Measurements from ENCODE around the gene SGK1. TPM values are rescaled to one million over a fixed set of nuclear protein-coding genes. Genes with fewer than 3 reads are reported as not detected.
"Not testable (repeated sequence)": the region's sequence is repeated elsewhere in the genome, so short reads cannot be mapped to it uniquely, and the experiment has no call there.

Gene SGK1
- polyA plus RNA-seq, 3 donors: 71.1 to 181 (median 110) TPM

DNA sequence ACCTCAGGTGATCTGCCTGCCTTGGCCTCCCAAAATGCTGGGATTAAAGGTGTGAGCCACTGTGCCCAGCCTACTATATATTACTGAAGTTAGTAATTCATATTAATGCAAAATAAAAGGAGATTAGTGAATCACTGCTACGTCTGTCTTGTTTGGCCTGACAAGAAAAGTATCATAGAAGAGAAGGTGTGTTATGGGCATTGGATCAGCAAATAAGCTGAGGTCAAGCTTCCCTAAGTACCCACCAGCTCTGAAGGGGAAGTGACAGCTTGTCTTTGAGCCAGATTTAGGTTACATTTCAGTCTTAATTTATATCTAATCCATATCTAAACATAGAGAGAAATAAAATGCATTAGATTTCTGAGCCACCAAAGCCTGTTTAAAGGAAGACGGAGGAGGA lies 7.1 kb downstream of the SGK1 start:
- 89 to 94% (median 92%) methylated on average over 2 of the region's 2 CpGs for WGBS, 3 donors
- no peak overlapping the region for H3K27ac ChIP-seq (ENCODE audit: low read depth, low read length)

DNA sequence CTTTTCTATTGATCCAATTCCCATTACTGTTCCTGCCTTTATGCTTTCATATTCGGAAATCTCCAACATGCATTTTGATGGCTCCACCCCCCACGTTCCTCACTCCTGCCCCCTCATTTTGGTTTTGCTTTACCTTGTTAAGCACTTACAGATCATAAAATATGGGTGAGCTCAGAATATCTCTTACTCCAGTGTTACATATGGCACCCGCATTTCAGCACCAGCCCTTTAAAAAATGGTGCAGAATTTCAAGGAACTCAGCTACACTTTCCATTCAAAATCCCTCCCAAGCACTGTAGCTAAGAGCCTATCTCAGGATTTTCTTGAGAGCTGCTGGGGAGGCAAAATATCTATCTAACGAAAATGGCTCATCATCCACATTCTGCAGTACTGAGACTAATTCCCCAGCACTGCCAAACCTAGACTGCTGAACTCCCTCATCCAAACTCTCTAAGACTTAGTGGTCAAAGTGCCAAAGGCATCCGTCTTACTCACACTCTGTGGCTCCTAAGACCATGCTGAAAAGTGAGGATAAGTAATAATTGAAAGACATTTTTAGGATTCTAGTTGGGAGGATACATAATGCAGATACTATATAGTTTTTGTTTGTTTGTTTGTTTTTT lies 7.8 kb downstream of the SGK1 start:
- H3K27ac ChIP-seq (ENCODE audit: low read depth, low read length): no peak overlapping the region
- 86 to 89% (median 86%) methylated on average over 5 of the region's 5 CpGs for WGBS, 3 donors

DNA sequence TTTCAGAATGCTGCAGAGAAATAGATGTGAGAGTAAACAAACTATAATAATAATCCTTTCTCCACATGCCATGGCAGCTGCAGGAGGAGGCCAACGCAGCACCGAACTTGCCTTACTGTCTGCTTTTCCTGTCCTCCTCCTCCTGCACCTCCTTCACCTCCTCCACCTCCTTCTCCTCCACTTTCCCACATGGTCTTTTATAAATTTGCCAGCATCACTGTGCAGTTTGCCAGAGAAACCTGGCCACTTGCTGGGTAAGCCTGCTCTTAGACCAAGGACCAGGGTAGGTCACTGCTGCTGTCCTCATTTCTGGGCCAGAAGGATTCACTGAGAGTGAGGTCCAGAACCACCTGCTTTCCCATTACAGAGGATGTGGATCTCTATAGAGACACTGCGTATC lies 8.7 kb downstream of the SGK1 start:
- no peak overlapping the region for H3K27ac ChIP-seq (ENCODE audit: low read depth, low read length)
- 73 to 91% (median 83%) methylated on average over 3 of the region's 3 CpGs for WGBS, 3 donors

DNA sequence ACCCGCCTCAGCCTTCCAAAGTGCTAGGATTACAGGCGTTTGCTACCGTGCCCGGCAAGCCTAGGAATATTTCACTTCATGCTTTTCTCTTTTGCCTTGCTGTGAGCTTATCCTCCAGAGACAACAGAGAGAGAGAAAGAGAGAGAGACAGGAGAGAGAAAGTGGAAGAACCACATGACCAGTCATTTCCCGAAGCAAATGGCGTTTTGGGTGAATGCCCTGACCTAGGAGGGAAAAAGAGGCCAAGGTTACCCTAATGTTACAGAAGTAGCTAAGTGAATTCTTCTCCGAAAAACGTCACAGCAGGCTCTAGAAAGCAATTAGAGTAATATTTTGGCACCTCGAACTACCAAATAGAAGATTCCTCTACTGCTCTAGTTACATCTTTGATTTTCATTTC lies 9.1 kb downstream of the SGK1 start:
- whole genome bisulfite sequencing, 3 donors: 70 to 78% (median 75%) methylated on average over 9 of the region's 9 CpGs
- no peak overlapping the region for H3K27ac ChIP-seq (ENCODE audit: low read depth, low read length)

DNA sequence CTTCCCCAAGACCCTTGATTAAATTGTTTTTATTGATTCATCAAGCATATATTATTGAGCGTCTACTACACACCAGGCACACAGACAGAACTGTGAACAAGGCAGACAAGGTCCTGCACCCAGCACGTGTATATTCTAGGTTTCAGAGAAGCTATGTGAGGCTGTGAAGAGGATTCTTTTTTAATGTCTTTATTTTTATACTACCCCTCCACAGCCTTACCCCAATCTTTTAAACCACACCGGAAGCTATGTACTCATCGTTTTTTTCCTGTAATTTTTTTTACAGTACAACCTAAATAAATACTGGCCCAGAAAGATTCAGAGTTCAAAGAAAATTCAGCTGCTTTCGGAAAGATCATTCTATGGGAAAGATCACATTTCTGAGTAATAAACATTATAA lies 10.0 kb downstream of the SGK1 start:
- WGBS, 3 donors: 77 to 88% (median 81%) methylated on average over 5 of the region's 5 CpGs
- no peak overlapping the region for H3K27ac ChIP-seq (ENCODE audit: low read depth, low read length)

DNA sequence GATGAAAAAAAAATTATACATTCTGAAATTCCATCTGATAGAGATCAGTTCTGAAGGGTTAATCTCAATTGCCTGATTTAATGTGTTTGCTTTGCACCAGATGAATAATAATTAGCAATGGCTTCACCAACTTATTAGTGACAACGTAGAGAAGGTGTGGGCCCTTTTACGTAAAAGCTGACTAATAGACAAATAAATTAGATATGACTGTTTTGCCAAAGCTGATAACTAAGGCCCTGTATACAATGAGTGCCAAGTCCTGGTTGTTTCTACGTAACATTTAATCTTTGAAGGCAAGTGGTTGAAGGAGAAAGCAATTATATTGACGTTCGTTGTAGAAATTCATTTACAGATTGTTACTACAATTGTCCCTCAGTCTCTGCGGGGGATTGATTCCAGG lies 10.8 kb downstream of the SGK1 start:
- WGBS, 3 donors: 38 to 93% (median 92%) methylated on average over 6 of the region's 6 CpGs
- H3K27ac ChIP-seq (ENCODE audit: low read depth, low read length): no peak overlapping the region

DNA sequence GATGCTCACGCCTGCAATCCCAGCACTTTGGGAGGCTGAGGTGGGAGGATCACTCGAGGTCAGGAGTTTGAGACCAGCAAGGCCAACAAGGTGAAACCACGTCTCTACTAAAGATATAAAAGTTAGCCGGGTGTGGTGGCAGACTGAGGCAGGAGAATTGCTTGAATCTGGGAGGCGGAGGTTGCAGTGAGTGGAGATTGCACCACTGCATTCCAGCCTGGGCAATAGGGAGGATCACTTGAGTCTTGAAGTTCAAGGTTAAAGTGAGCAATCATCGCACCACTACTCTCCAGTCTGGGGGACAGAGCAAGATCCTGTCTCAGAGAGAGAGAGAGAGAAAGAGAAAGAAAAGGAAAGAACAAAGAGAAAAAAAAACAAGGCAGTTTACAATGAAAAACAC lies 13.5 kb downstream of the SGK1 start:
- not testable (repeated sequence) for H3K27ac ChIP-seq (ENCODE audit: low read depth, low read length)
- 80 to 93% (median 85%) methylated on average over 6 of the region's 6 CpGs for WGBS, 3 donors

DNA sequence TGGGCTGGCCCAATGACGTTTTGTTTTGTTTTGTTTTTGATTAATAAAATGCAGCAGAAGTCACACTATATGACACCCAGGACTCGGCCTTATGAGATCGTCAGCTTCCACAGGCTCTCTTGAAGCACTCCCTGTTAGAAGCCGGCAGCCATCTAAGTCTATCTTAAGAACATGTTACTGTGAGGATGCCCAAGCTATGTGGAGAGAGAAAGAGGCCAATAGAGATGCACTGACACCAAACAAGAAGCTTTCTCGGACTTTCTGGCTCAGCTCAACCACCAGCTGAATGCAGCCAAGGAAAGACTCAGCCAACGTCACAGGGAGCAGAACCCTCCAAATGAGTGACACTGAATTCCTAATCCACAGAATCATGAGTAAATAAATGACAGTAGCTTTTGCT lies 14.0 kb downstream of the SGK1 start:
- 54 to 86% (median 75%) methylated on average over 6 of the region's 6 CpGs for WGBS, 3 donors
- no peak overlapping the region for H3K27ac ChIP-seq (ENCODE audit: low read depth, low read length)

DNA sequence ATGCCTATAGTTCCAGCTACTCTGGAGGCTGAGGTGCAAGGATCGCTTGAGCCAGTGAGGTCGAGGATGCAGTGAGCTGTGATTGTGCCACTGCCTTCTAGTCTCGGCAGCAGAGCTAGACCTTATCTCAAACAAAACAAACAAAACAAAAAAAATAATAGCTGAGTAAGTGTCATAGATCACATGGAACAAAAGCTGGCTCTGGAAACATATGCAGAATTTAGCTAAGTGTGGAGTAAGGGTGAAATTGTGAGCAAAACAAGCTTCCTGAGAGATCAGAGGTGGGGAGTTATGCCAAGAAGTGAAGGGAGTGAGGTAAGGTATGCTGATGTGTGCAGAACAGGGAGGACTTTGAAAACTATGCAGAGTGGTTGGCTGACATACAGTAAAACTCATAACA lies 18.7 kb downstream of the SGK1 start:
- WGBS, 3 donors: 33 to 73% (median 60%) methylated on average over 3 of the region's 3 CpGs
- H3K27ac ChIP-seq (ENCODE audit: low read depth, low read length): no peak overlapping the region

DNA sequence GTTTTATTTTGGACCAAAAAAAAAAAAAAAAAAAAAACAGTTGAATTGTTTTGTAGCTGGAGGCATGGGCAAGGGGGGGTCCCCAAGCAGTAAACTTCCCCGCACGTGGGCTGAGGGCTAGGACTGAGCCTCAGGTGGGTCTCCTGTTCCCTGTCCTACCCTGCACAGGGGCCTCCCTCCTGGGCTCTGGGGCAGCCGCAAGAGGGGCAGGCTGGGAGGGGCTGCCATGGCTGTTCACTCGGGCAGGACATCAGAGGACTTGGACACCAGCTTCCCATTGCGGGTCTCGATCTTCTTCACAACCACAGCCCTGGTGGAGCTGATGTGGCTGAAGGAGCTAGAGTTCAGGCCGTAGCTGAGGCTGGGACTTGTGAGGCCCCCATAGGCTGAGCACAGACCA lies 21.1 kb downstream of the SGK1 start:
- no peak overlapping the region for H3K27ac ChIP-seq (ENCODE audit: low read depth, low read length)
- WGBS, 3 donors: 93 to 96% (median 96%) methylated on average over 7 of the region's 7 CpGs

DNA sequence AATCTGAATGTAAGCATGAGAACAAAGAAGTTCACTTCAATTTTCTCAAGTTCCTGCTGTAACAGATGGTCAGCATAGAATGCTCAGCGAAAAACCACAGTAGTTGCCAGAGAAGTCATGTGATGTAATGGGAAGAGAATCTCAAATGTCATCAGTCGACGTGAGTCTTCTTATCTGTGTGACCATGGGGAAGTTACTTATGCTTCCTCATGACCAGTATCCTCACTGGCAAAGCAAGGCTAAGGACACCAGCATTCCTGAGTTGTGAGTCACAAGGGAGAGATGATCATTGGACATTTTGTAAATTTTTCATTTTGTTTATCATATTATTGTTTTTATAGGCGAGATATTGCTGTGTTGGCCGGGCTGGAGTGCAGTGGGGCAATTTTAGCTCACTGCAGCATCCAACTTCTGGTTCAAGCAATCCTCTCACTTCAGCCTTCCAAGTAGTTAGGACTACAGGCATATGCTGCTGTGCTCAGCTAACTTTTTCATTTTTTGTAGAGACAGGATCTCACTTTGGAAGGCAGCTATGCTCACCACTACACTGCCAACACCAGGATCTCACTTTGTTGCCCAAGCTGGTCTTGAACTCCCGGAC lies 21.9 kb downstream of the SGK1 start:
- WGBS, 3 donors: 27 to 64% (median 31%) methylated on average over 6 of the region's 6 CpGs
- H3K27ac ChIP-seq (ENCODE audit: low read depth, low read length): no peak overlapping the region

DNA sequence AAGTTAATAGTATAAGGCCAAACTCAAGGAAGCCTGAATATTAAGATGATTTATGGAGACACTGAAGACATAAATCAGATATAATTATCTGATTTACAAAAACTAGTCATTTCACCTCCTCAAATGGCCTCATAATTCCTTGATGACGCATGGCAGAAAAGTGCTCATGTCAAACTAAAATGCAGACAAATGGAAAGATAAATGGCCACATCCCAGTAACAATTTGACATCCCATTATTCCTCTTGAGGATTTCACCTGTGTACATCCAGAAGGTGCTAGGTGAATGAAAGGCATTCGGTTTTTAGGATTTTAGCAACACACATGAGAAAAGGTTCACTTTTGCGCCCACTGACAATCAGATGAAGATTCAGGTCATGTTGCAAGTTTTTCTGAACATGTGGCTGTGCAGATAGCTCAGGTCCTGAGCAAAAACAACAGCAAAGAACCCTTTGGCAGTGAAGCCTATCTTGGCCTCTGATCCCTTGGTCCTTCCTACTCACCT lies 24.2 kb downstream of the SGK1 start:
- WGBS, 3 donors: 93 to 95% (median 94%) methylated on average over 3 of the region's 3 CpGs
- H3K27ac ChIP-seq (ENCODE audit: low read depth, low read length): no peak overlapping the region

DNA sequence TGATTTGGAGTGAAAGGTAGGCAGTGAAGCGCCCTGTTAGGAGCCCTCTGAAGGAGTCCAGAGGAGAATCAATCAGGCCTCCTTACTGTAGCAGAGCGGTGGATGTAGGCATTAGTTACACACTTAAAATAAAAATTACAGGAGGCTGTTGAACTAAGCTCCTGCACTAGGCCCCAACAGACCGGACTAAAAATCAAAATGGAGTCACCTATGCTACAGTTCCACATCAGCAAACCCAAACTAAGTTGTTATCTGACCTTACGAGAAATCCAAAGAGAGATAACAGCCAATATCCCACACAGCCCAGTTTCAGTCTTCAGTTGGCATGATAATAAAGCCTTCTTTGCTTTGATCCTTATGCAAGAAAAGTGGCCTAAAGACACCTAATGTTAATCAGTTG lies 26.8 kb downstream of the SGK1 start:
- 95 to 99% (median 95%) methylated on average over 4 of the region's 4 CpGs for WGBS, 3 donors
- H3K27ac ChIP-seq (ENCODE audit: low read depth, low read length): no peak overlapping the region

DNA sequence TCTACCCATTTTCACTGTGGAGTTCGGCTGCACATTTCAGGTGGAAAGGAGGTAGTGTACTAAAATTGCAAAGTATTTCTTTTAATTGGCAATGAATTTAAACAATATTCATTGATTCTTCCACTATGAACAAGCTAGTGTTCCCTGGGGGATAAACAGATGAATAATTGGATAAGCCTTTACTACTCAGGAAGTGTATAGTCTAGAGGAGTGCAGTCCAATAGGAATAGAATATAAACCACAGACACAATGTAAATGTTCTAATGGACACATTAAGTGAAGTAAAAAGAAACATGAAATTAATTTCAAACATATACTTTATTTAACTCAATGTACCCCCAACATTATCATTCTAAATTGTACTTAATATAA lies 28.7 kb downstream of the SGK1 start:
- no peak overlapping the region for H3K27ac ChIP-seq (ENCODE audit: low read depth, low read length)
- 89 to 97% (median 95%) methylated on average over 1 of the region's 1 CpG for WGBS, 3 donors

DNA sequence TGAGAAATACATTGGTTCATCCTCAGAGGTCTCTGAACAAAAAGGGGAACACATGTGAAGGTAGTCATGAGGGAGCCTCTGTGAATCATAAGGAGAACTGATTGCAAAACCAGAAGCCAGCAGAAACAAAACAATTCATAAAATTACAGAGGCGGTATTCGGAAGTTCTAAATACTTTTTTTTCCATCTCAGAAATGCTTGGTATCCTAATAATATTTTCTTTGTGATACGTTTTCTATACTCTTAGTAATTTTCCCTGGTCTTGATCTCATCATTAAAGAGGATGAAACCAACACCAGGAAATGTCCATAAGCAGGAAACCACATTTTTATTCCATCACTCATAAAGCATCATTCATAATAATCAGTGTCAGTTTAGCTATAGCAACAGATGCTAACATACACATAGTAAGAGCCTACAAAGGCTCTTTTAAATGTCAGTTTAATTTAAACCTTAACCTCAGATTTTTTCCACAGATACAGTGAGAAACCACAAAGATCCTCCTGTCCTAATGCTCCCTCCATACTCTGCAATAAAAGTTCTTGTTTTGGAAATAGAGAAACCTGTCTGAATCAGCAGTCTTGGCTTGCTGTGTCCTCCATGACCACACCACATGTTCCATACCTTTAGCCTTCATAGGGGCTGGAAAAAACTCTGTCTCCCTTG lies 29.2 kb downstream of the SGK1 start:
- WGBS, 3 donors: 30 to 80% (median 33%) methylated on average over 3 of the region's 3 CpGs
- H3K27ac ChIP-seq (ENCODE audit: low read depth, low read length): no peak overlapping the region

DNA sequence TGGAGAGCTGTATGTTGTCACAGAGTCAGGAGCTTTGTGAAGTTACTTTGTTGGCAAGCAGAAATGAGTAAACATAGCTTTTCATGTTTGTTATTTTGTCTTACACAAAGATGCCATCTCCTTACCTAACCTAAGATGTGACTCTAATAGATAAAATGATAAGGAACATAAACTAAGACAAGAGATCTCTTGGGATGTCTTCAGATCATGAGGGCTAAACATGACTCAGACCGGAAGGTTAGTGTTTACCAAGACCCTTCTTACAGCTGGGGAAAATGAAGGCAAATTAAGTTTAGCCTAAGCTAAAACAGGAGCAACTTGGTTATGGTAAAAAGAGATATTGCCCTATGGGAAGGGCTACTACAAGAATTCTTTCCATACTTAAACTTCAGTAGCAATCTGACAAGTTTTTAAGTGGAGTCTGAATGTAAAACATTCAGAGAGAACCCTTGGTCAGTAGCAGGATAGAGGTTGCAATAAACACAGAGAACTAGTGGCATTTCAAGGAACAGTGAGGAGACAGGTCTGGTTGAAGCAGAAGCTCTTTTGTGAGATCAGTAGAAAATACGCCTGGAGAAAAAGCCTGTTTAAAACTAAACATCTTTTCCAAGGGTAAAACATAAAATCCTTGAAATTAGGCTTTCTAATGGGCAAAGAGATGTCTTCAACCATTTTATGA lies 29.9 kb downstream of the SGK1 start:
- WGBS, 3 donors: 75 to 89% (median 85%) methylated on average over 2 of the region's 2 CpGs

DNA sequence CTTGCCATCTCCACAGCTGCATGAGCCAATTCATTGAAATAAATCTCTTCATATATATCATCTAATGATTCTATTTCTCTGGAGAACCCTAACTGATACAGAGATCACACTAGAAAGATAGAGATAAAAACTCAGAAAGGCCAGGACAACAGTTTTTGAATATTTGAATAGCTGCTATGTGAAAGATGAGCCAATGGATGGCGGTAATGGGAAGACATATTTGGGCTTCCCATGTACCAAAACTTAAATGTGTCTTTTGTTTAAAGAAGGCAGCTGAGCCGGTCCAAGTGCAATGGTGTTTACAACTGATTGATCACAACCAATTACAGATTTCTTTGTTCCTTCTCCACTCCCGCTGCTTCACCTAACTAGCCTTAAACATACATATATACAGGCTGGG lies 35.1 kb downstream of the SGK1 start:
- 90 to 94% (median 90%) methylated on average over 3 of the region's 3 CpGs for WGBS, 3 donors
- H3K27ac ChIP-seq (ENCODE audit: low read depth, low read length): no peak overlapping the region

More for the DNA sequence above, 29.9 kb downstream of the SGK1 start:
- H3K27ac ChIP-seq (ENCODE audit: low read depth, low read length): no peak overlapping the region

DNA sequence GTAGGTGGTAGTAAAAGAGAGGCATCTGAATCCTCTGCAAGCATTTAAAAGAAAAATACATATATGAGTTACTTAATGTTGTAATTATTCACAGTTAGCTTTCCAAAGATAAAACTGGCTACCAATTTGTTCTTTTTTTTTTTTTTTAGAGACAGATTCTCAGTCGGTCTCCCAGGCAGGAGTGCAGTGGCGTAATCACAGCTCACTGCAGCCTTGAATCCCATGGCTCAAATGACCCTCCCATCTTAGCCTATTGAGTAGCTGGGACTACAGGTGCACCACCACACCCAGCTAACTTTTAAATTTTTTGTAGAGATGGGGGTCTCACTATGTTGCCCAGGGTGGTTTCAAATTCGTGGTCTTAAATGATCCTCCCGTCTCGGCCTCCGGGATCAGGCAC lies 36.5 kb downstream of the SGK1 start:
- WGBS, 3 donors: 92 to 98% (median 96%) methylated on average over 6 of the region's 6 CpGs
- H3K27ac ChIP-seq (ENCODE audit: low read depth, low read length): no peak overlapping the region

DNA sequence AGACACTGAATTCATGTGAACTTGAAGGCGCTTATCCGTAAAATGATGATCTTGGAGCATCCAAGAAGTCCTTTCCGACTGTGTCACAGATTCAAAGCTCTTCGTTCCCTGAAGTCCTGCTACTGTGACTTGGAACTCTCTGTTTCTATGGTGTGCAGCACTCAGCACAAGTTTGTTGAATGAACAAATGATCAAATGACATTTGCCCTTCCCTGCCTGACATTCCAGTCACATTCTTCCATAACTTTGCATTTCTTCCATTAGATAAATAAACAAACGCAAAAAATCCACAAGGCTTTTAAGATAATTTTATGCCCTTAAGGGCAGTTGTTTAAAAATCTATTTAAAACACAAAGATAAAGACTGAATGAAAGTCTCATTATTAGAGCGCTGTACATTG lies 39.9 kb downstream of the SGK1 start:
- H3K27ac ChIP-seq (ENCODE audit: low read depth, low read length): no peak overlapping the region
- WGBS, 3 donors: 85 to 93% (median 91%) methylated on average over 6 of the region's 6 CpGs
